NCI-H2171 (cell line): ENCODE data around the gene NSMF.
"Not testable (repeated sequence)": the region's sequence is repeated elsewhere in the genome, so short reads cannot be mapped to it uniquely, and the experiment has no call there.

Source experiments
- DNase-seq: peaks from one replicate; lab custom pipeline; 2025; lab: John Stamatoyannopoulos, UW

NSMF gene

DNA sequence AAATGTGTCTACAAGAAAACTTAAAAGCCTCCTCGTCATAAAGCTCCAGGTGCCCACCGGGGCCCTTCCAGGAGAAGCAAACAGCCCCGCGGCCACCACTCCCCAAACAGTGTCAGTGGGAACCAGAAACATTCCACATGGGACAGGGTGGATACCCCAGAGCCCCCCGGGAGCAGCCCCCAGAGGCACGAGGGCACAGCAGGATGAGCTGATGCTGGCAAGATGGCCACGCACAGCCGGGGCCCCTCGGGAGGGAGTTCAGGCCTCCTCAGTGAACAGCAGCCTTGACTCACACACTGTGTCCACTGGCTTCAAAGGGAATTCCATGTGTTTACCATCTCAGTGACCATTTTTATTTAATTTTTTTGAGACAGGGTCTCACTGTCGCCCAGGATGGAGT, 46.7 kb downstream of the NSMF start:
- DNase-seq = no peak

DNA sequence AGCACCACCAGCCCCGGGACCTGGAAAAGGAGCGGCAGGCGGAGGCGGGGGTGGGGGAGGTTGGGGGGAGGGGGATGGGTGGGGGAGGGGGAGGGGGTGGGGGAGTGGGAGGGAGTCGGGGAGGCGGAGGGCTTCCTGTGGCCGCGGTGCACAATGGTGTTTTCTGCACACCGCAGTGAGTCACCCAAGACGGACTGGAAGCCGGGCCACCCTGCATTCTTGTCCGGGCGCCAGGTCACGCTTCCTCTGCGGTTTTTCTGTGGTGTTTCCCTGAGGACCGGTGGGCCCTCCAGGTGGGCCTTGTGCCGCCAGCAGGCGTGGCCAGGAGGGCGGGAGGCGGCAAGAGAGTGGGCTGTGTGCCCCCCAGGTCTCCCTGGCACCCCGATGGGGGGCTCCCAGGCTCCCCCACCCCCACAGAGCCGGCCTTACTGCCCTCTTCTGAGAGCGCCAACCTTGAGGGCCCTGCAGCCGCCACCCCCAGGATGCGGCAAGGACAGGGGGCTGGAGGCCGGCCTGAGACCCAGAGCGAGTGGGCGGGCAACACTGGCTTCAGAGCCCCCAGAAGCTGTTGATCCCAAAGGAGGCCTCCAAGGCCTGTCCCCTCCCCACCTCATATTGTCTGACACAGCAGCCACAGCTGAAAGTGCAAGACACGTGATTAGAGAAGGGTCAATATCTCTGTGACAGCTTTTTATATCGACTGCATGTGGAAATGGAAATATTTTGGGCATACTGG, 47.3 kb downstream of the NSMF start:
- no peak for DNase-seq

DNA sequence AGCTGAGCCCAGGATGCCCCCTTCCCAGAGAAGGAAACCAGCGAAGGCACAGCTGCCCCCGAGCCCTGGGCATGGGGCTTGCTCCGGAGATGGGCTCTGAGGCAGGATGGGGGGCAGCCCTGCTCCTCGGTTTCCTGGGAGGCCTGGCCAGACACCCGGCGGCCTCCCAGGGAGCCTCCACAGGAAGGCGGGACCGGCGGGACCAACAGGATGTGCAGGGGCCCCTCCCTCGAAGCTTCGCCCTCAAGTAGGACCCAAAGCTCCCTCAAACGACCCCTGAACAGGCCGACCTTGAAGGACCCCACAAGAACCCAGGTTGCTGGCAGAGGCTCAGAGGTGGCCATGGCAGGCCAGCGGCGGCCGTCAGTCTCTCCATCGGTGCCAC, 47.9 kb downstream of the NSMF start:
- DNase-seq = no peak

DNA sequence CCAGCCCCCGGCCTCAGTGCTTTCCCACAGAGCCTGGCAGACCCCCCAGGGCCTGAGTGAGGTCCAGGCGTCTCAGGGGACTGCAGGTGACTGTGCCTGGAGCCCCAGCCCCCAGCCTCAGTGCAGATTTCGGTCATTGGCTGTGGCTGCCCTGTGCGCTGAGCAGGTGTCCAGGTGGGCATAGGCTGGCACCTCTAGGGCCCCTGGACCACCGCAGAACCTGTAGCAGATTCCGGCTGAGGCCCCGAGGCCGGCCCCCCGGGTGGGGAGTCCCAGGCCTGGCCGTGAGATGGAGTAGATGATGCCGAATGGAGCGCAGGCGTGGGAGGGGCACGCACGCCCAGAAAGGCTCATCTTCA, 48.3 kb downstream of the NSMF start:
- DNase-seq = no peak

DNA sequence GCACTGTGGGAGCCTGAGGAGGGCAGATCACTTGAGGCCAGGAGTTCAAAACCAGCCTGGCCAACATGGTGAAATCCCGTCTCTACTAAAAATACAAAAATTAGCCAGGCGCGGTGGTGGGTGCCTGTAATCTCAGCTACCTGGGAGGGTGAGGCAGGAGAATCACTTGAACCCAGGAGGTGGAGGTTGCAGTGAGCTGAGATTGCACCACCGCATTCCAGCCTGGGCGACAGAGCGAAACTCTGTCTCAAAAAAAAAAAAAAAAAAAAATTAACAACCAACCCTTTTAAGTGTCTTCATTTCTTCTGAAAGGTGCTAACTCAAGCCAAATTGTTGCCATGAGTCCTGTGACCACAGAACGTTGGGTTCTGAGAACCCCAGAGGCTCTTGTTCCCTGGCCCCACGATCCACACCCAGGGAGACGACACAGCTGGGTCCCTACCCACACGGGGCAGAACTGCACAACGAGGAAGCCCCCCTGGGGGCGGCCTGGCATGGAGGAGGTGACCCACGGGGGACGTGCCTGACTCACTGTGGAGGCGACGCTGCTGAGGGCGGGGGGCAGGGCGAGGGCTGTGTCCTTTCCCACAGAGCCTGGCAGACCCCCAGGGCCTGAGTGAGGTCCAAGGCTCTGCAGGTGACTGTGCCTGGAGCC, 48.8 kb downstream of the NSMF start:
- not testable (repeated sequence) for DNase-seq

DNA sequence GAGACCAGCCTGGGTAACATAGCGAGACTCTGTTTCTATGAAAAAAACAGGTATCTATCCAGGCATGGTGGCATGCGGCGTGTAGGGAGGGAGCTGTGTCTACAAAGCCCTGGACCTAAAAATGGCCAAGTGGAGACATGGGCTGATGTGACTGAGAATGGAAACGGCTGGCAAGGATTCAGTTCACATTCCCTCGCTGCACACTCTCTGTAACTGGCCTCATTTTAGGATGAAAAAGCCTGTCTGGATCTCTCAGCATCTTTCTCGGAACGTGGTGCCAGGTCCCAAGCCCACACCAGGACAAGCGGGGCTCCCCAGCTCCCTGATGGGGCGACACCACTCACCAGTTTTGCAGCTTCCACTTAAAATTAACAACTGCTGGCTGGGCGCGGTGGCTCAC, 49.6 kb downstream of the NSMF start:
- no peak for DNase-seq

DNA sequence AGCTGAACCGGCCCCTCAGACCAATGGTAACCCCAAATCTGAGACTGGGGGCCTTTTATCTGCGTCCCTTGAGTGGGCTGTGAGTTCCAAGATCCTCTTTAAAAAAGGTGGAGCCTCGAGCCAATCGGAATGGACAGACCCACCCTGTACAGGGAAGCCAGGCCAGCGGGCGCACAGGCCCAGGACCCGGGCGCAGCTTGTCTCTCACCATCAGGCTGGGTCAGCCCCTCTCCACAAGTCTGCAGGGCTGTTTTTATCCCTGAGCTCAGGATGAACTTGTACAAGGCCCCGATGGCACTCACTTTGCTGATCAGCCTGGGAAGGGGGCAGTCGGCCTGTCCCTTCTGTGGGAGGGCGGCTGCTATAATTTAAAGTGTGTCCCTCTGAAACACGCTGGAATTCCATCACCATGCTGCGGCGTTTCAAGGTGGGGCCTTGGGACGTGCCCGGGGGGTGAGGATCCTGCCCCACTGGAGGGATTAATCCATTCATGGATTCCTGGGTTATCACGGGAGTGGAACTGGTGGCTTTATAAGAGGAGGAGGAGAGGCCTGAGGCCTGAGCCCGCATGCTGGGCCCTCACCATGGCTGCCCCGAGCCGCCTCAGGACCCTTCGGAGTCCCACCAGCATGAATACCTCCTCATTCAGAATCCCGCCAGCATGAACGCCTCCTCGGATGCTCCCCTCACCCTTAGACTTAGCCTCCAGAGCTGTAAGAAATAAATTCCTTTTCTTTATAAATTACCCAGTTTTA, 50.3 kb downstream of the NSMF start:
- DNase-seq = no peak

DNA sequence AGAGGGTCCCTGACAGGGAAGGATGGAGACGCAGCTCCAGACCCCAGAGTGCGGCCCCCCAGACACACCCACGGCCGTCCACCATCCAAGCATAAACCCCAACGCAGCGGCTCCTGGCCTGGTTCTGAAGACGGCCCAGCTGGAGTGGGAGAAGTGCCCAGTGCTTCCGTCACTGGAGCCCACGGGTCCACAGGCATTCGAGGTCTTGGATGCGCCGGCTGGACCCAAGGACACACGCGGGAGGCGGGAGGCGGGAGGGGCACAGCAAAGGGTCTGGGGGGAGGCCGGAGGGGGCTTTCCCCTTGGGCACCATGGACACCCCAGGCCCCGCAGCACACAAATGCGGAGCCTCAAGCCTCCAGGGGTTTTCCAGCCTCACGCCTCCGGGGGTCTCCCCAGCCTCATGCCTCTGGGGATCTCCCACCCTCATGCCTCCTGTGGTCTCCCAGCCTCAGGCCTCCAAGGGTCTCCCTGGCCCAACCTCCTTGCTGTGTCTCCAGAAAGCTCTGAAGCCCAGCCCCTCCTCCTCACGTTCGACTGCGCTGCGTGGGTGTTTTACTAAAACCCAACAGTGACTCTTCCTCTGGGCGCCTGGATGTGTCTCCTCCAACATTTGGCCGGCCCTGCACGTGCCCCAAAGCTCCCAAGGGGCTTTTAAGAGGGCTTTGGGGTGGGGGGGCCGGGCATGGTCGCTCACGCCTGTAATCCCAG, 51.4 kb downstream of the NSMF start:
- DNase-seq = no peak

DNA sequence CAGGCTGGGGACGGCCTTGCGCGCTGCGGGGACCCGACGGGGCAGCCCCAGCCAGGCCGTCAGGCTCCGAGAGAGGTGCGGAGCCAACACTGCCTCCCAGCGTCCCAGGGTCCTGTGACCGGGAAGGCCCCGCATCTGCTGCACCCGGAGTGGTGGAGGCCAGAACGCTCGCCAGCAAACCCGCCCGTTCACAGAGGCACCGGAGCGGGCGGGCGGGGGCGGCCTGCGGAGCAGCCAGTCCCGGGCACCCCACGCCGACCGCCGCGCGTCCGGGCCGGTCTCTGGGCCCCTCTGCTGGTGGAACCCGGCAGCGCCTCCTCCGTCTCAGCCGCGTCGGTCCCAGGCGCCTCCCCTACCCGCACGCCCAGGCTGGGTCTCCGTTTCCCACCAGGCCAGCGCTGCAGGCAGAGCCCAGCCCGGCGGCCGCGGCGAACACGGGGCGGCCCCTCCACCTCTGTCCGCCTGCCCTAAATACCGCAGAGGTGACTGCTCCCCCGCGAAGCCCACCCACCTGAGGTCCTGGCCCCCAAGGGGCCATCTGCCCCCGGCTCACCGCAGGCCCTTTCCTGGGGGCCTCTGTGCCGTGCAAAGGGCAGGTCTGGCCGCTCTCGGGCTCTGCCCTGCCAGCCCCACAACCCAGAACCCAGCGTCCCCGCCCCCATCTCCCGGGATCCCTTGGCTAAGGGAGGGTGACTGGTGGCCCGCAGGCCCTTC, 52.1 kb downstream of the NSMF start:
- DNase-seq = peak; percentile 62

DNA sequence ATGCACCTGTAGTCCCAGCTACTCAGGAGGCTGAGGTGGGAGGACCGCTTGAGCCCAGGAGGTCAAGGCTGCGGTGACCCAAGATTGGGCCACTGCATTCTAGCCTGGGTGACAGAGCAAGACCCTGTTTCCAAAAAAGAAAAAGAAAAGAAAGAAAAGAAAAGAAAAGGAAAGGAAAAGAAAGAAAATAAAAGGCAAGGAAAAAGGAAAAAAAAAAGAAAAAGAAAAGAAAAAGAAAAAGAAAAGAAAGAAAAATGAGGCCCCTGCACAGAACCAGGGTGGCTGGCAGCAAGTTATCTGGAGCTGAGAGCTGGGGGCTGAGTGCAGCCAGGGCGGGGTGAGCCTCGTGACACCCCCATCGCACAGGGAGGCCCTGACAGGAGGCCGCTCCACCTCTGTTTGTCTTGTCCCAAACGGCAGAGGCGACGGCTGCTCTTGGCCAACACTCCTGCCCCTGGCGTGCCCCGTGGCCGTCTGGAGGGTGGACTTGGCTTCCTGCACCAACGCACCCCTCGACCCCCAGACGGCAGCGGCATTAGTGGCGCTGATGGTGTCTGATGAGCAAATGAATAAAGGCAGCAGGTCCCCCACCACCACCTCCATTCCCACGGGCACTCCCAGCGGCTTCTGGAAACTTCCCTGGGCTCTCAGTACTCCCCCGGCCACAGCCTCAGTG, 52.9 kb downstream of the NSMF start:
- no peak for DNase-seq

DNA sequence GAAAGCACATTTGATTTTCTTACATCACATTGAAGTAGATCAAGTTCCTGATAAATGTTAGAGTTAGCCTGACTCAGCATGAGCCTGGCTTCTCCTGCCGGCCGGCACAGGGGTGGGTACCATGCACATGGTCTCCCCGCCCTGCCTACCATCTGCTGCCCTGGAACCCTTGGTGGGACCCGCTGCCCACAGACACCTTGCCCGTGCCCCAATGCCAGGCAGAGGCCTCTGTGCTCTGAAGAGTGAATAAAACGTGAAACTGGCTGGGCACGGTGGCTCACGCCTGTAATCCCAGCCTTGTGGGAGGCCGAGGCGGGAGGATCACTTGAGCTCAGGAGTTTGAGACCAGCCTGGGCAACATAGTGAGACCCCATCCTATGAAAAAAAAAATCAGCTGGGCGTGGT, 53.5 kb downstream of the NSMF start:
- DNase-seq = no peak

DNA sequence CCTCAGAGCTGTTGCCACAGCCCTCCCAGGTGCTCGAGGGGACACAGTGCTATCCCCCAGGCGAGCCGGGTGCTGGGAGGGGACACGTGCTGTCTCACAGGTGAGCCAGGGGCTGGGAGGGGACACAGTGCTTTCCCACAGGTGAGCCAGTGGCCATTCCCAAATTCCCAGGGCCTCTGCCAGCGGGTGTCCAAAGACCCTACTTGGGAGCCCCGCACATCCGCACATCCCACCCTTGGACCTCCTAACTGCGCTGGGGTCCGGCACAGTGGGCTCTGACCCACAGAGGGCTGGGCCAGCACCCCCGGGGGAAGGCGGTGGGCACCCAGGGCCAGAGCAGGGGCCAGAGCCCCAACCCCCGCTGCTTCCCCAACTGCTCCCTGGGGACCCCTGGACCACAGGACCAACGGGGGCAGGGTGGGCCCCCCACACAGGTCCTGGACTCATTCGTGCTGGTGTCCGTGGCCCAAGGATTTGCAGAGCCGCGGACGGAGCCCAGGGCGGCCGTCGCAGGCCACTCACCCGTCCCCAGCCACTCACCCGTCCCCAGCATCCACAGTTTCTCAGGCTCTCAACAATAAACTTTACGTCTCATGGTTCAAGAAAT, 54.1 kb downstream of the NSMF start:
- DNase-seq = no peak

DNA sequence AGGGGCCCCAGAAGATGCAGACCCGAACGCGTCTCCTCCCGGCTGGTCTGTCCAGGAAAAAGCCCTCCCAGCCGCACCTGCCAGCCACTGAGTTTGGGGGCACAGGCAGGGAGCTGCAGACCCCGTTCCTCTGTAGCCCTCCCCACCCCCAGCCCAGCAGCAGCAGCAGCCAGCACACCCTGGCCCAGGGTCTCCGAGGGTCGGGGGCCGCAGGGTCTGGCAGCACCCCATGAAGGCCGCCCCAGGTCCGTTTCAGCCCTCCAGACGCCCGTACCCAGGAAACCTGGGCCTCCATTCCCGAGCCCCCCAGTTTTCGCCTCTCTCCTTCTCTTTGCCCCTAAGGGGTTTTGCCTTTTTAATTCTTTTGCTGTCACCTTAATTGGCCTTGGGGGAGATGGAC, 55.9 kb downstream of the NSMF start:
- no peak for DNase-seq

DNA sequence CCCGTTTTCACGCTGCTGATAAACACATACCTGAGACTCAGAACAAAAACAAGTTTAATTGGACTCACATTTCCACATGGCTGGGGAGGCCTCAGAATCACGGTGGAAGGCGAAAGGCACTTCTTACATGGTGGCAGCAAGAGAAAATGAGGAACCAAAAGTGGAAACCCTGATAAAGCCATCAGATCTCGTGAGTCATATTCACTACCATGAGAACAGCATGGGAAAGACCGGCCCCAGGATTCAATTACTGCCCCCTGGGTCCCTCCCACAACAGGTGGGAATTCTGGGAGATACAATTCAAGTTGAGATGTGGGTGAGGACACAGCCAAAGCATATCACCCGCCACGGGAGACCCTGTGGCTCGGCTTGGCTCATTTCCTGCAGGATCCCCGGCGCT, 56.4 kb downstream of the NSMF start:
- no peak for DNase-seq

DNA sequence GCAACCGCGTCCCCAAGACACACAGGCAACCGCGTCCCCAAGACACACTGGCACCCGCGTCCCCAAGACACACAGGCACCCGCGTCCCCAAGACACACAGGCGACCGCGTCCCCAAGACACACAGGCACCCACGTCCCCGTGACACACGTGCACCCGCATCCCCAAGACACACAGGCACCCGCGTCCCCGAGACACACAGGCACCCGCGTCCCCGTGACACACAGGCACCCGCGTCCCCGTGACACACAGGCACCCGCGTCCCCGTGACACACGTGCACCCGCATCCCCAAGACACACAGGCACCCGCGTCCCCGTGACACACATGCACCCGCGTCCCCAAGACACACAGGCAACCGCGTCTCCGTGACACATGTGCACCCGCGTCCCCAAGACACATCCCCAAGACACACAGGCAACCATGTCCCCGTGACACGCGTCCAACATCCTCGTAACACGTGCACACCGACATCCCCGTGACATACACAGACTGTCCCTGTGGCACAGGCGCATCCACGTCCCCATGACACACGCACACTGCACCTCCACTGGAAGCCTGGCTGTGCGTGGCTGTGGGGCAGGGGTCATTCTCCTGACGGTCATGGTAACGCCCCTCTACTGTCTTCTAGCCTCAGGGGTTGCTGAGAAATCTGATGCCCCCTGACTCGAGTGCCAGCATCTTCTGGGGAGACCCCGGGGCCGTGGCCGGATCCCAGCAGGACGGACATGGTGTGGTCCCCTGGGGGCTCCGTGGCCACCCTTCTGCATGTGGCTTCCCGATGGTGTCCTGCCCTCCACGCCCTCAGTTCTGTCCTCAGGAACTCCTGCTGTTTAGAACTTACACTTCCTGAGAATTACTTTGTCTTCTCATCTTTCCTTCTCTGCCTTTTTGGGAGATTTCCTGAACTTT, 60.3 kb downstream of the NSMF start:
- DNase-seq = no peak

DNA sequence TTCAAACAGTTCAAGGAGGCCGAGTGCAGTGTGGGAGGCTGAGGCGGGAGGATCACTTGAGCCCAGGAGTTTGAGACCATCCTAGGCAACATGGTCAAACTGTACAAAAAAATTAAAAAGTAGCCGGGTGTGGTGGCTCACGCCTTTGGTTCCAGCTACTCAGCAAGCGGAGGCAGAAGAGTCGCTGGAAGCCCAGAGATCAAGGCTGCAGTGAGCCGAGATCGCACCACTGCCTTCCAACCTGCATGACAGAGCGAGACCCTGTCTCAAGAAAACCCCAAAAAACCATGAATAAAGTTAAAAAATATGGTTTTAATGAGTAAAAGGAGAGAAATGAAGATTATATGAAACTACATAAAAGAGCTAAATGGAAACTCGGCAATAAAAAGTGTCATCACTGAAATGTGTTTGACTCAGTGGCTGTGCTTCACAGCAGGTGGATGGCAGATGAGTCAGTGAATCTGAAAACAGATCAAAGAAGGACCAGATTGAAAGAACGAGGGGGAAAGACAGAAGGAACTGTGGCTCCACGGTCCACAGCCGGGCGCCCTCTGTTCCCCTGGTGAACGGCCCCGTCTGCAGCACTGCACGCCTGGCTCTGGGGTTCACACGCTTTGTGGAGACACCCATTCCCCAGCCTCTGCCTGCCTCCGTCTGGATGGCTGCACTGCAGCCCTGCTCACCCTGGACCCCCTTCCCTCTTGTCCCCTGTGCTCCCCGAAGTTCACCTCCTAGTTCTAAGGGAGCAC, 61.3 kb downstream of the NSMF start:
- DNase-seq = no peak
